A673 (cell line): ENCODE results near the gene MPRIP. TPM values are rescaled to one million over a fixed set of nuclear protein-coding genes. Genes with fewer than 3 reads are reported as not detected.
"Not testable (repeated sequence)": the region's sequence is repeated elsewhere in the genome, so short reads cannot be mapped to it uniquely, and the experiment has no call there.

ENCODE experiments used
- BruUV-seq: library from RNA; stranded (reverse); fragments of 400-500 nt; replicated peaks from 2 replicates; lab custom pipeline; 2021; lab: Mats Ljungman, UMichigan
- CTCF ChIA-PET: fragments of 300-600 bp; sonication (Branson Sonifier 250); formaldehyde crosslinking; loops from one replicate; lab custom pipeline; 2022; ENCODE audit warnings: antibody characterized with exemption; lab: Charles Lee
- POLR2A ChIA-PET: fragments of 300-600 bp; sonication (Branson Sonifier 250); formaldehyde crosslinking; loops from one replicate; lab custom pipeline; 2022; ENCODE audit warnings: antibody characterized with exemption; ENCODE audit not compliant: low non-redundant PET; lab: Charles Lee
- DNase-seq: peaks from one replicate; pipeline ENCODE4 v3.0.0-alpha.2; 2015; ENCODE audit warnings: low spot score
- H3K27ac ChIP-seq: fragments of 200-600 bp; sonication (generic); 2 replicates; pipeline ENCODE4 v1.5.1; 2016; ENCODE audit warnings: mixed run types, low read depth, mild to moderate bottlenecking, mixed read lengths, antibody characterized with exemption, low read length; ENCODE audit not compliant: poor library complexity, severe bottlenecking
- H3K27me3 ChIP-seq: fragments of 200-600 bp; sonication (generic); replicated peaks from 2 replicates; pipeline ENCODE4 v1.6.1; 2017; ENCODE audit warnings: mixed run types, low read depth, mild to moderate bottlenecking, mixed read lengths, antibody characterized with exemption, low read length; ENCODE audit not compliant: insufficient read depth, poor library complexity
- H3K36me3 ChIP-seq: fragments of 200-600 bp; sonication (generic); 2 replicates; pipeline ENCODE4 v1.6.1; 2016; ENCODE audit warnings: mixed run types, mild to moderate bottlenecking, mixed read lengths, antibody characterized with exemption, low read length; ENCODE audit not compliant: insufficient read depth, poor library complexity, severe bottlenecking
- H3K4me1 ChIP-seq: fragments of 200-600 bp; sonication (generic); 2 replicates; pipeline ENCODE4 v1.6.1; 2017; ENCODE audit warnings: mixed run types, mild to moderate bottlenecking, mixed read lengths, antibody characterized with exemption, low read length; ENCODE audit not compliant: insufficient read depth, poor library complexity, severe bottlenecking
- H3K4me3 ChIP-seq: fragments of 200-600 bp; sonication (generic); 2 replicates; pipeline ENCODE4 v1.5.1; 2016; ENCODE audit warnings: low read depth, mixed run types, mild to moderate bottlenecking, mixed read lengths, low read length; ENCODE audit not compliant: poor library complexity, severe bottlenecking
- H3K9me3 ChIP-seq: fragments of 200-600 bp; sonication (generic); 2 replicates; pipeline ENCODE4 v1.6.1; 2016; ENCODE audit warnings: mixed run types, low read depth, mild to moderate bottlenecking, mixed read lengths, antibody characterized with exemption, low read length; ENCODE audit not compliant: poor library complexity, severe bottlenecking
- CTCF ChIP-seq: fragments of 300-800, 200-600 bp; sonication (generic); conservative IDR thresholded peaks from 2 replicates; pipeline ENCODE4 v1.5.1; 2017; ENCODE audit warnings: low read depth, mild to moderate bottlenecking, antibody characterized with exemption, low read length, moderate library complexity, mixed read lengths
- EZH2 ChIP-seq: fragments of 200-600 bp; sonication (generic); IDR thresholded peaks from 2 replicates; pipeline ENCODE4 v1.6.1; 2017; ENCODE audit warnings: borderline replicate concordance, low read depth, mild to moderate bottlenecking, mixed read lengths, antibody characterized with exemption, low read length; ENCODE audit not compliant: poor library complexity, severe bottlenecking
- intact Hi-C: fragments of 100-400 bp; cut with micrococcal nuclease; formaldehyde crosslinking; loops from one replicate; pipeline ENCODE4 v1.10.0; 2022; ENCODE audit not compliant: unreplicated experiment
- total RNA-seq: library from RNA; stranded (reverse); gene quantifications from 2 replicates; pipeline ENCODE4 v1.2.3, GENCODE V29; 2021

MPRIP gene
- total RNA-seq, 1 experiment from 2014 or later, result 290 TPM

DNA sequence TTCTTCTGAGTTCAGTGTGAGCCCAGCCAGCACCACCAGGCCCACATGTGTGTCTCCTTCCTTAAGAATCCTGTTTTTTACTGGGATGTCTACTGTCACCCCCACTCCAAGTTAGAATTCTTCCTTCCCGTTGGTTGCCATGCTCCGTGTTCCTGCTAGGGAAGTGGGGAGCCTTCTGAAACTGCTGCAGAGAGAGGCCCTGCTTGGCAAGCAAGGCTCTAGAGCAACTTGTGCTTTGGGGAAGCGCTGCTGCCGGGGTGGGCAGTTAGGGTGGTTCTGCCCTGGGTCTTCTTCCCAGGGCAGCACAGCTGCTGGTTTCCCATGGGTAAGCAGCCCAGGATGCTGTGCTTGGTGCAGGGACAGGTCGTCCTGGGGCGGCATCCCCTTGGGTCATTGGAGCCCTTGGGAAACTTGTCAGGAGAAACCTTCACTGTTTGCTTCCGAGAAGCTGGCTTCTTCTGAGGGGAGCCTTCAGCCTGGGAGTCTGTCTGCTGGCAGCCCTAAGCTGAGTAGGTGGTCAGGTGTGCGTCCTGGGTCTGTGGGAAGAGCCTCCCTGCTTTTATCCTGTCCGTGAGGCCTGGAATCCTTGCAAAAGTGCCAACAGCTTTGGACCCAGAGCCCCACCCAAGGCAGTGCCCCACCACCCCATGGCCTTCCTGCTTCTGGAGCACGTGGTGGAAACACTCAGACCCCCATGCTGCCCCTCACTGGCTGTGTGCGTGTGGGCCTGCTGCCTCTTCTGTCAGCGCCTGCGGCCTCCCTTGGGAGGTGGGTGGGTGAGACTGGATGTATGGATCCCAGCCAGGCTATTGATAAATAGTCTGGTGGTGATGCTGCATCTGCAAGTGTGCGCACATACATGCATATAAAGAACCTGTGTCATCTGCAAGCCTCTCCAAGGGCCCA lies 92.0 kb downstream of the MPRIP start:
- no peak overlapping the region for H3K4me3 ChIP-seq
- intact Hi-C loops, result no loop called here
- H3K36me3 ChIP-seq, result peaks cover 46% of the 10 kb centered on the region
- no peak overlapping the region for H3K27ac ChIP-seq
- TF ChIP-seq EZH2, result no peak
- no peak for TF ChIP-seq CTCF
- no peaks in the 10 kb centered on the region for H3K9me3 ChIP-seq
- DNase-seq, result no peak
- no TSS peak for BruUV-seq
- CTCF ChIA-PET, result no interaction called here
- H3K4me1 ChIP-seq, result peaks cover 16% of the 10 kb centered on the region
- POLR2A ChIA-PET, result no interaction called here
- no peaks in the 10 kb centered on the region for H3K27me3 ChIP-seq

DNA sequence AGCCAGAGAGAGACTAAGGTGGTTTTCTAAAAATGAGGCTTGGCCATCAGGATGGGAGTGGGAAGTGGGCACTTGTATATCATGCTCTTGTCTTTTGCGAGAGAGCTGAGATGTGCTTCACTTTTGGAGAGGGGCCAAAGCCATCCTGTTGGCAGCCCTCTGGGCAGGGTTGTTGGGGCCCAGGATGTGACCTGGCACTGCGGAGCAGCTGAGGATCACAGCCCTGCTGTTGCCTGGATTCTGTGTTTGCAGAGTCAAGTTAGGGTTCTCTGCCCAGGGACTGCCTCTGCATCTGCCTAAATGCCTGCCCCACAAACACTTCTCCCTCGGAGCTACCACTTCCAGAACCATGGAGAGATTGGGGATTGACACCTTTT lies 92.7 kb downstream of the MPRIP start:
- no TSS peak for BruUV-seq

DNA sequence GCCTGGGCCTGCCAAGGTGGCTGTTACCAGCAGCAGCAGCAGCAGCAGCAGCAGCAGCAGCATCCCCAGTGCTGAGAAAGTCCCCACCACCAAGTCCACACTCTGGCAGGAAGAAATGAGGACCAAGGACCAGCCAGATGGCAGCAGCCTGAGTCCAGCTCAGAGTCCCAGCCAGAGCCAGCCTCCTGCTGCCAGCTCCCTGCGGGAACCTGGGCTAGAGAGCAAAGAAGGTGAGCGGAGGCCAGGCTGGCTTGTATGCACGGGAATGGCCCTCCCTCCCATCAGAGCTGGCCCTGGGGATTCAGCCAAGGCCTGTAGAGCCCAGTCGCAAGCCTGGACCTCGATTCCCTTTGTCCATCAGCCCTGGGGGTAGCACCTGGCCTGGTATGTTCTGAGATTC lies 94.0 kb downstream of the MPRIP start:
- H3K9me3 ChIP-seq, POLR2A ChIA-PET, H3K27ac ChIP-seq, intact Hi-C loops, BruUV-seq, CTCF ChIA-PET, H3K4me3 ChIP-seq, DNase-seq, H3K27me3 ChIP-seq: not testable (repeated sequence)
- peaks cover 16% of the 10 kb centered on the region for H3K4me1 ChIP-seq
- H3K36me3 ChIP-seq, result peaks cover 41% of the 10 kb centered on the region

More for the DNA sequence above, 92.7 kb downstream of the MPRIP start:
- CTCF ChIA-PET, result no interaction called here
- peaks cover 16% of the 10 kb centered on the region for H3K4me1 ChIP-seq
- POLR2A ChIA-PET, result no interaction called here
- H3K4me3 ChIP-seq, result no peak overlapping the region
- peaks cover 51% of the 10 kb centered on the region for H3K36me3 ChIP-seq
- no peaks in the 10 kb centered on the region for H3K9me3 ChIP-seq
- H3K27ac ChIP-seq, result no peak overlapping the region
- no peak for DNase-seq
- H3K27me3 ChIP-seq, result no peaks in the 10 kb centered on the region
- intact Hi-C loops, result no loop called here
- TF ChIP-seq EZH2 (no peak), CTCF (no peak)
